GM12878 (cell line): ENCODE measurements around the gene BRI3BP. TPM values are rescaled to one million over a fixed set of nuclear protein-coding genes. Genes with fewer than 3 reads are reported as not detected.

Source experiments
- ATAC-seq: fragments of 200-7000 bp; cut with Tn5 transposase; 3 replicates; pipeline ENCODE4 v1.9.1; 2020; ENCODE audit warnings: mild to moderate bottlenecking, moderate library complexity
- BruUV-seq: library from RNA; stranded (reverse); fragments of 400-500 nt; replicated peaks from 2 replicates; lab custom pipeline; 2021; lab: Mats Ljungman, UMichigan
- CTCF ChIA-PET: fragments of 300-600 bp; sonication (Branson Sonifier 250); formaldehyde crosslinking; extraction: SDS; loops from one replicate; lab custom pipeline; 2021; ENCODE audit warnings: inconsistent platforms; lab: Yijun Ruan, JAX
- POLR2A ChIA-PET: fragments of 350-600 bp; formaldehyde crosslinking; extraction: SDS; loops from one replicate; lab custom pipeline; 2021; ENCODE audit warnings: inconsistent platforms; lab: Charles Lee
- RAD21 ChIA-PET: fragments of 300-600 bp; sonication (Branson Sonifier 250); formaldehyde crosslinking; loops from one replicate; lab custom pipeline; 2023; ENCODE audit warnings: antibody characterized with exemption; ENCODE audit not compliant: unreplicated experiment; lab: Charles Lee
- SMC1A ChIA-PET: fragments of 300-600 bp; sonication (Branson Sonifier 250); formaldehyde crosslinking; loops from one replicate; lab custom pipeline; 2023; ENCODE audit not compliant: unreplicated experiment, uncharacterized antibody; lab: Charles Lee
- DNase-seq: peaks from one replicate; pipeline ENCODE4 v3.0.0-alpha.2; 2011; ENCODE audit warnings: low read depth, low spot score
- FAIRE-seq: peaks from 3 replicates; lab custom pipeline; 2011; peaks lifted over from hg19 to GRCh38; lab: Jason Lieb, UNC
- H2AFZ ChIP-seq: 2 replicates; pipeline ENCODE4 v1.6.0; 2011; ENCODE audit warnings: low read depth, low read length, control low read depth; ENCODE audit not compliant: control insufficient read depth
- H3K27ac ChIP-seq: 2 replicates; pipeline ENCODE4 v1.5.1; 2011; ENCODE audit warnings: control low read depth; ENCODE audit not compliant: control insufficient read depth, insufficient read depth
- H3K27me3 ChIP-seq, 2 experiments: replicated peaks in 1 of 2; 2 replicates each; pipeline versions ENCODE4 v1.6.0 to v1.6.1; 2011; ENCODE audit warnings: low read length in 1 of 2; ENCODE audit not compliant: control insufficient read depth in 2 of 2, insufficient read depth in 2 of 2
- H3K36me3 ChIP-seq, 2 experiments: 2 replicates each; pipeline ENCODE4 v1.5.1; 2011; ENCODE audit warnings: low read length in 1 of 2; ENCODE audit not compliant: control insufficient read depth in 2 of 2, insufficient read depth in 2 of 2
- H3K4me1 ChIP-seq: 2 replicates; pipeline ENCODE4 v1.6.1; 2011; ENCODE audit warnings: mild to moderate bottlenecking, low read length, moderate library complexity, mixed read lengths; ENCODE audit not compliant: control insufficient read depth, insufficient read depth
- H3K4me2 ChIP-seq: 2 replicates; pipeline ENCODE4 v1.6.0; 2011; ENCODE audit warnings: control low read depth; ENCODE audit not compliant: control insufficient read depth, insufficient read depth
- H3K4me3 ChIP-seq: fragments of 200-600 bp; sonication (generic); 2 replicates; pipeline ENCODE4 v1.5.1; 2016
- H3K79me2 ChIP-seq: 2 replicates; pipeline ENCODE4 v1.6.0; 2011; ENCODE audit warnings: low read length; ENCODE audit not compliant: control insufficient read depth, insufficient read depth
- H3K9ac ChIP-seq: 2 replicates; pipeline ENCODE4 v1.8.0; 2011; ENCODE audit warnings: low read length, control low read depth, mixed read lengths; ENCODE audit not compliant: control insufficient read depth, insufficient read depth
- H3K9me3 ChIP-seq: replicated peaks from 3 replicates; pipeline ENCODE4 v1.5.1; 2011; ENCODE audit warnings: mild to moderate bottlenecking, low read length; ENCODE audit not compliant: control insufficient read depth, insufficient read depth
- H4K20me1 ChIP-seq: 2 replicates; pipeline ENCODE4 v1.6.0; 2011; ENCODE audit not compliant: control insufficient read depth, insufficient read depth
- FOXK2 ChIP-seq: fragments of 450-650 bp; IDR thresholded peaks from 2 replicates; pipeline ENCODE4 v1.6.1; 2017; ENCODE audit warnings: mild to moderate bottlenecking, moderate library complexity
- MYB ChIP-seq: fragments of 150-350 bp; IDR thresholded peaks from 2 replicates; pipeline ENCODE4 v1.6.1; 2014; ENCODE audit warnings: mild to moderate bottlenecking, low read depth, low read length, borderline replicate concordance
- SUPT20H ChIP-seq: IDR thresholded peaks from 2 replicates; pipeline ENCODE4 v1.6.1; 2011; ENCODE audit warnings: low read depth, mild to moderate bottlenecking, low read length, moderate library complexity, borderline replicate concordance; ENCODE audit not compliant: control insufficient read depth
- ZNF24 ChIP-seq: fragments of 450-650 bp; IDR thresholded peaks from 2 replicates; pipeline ENCODE4 v1.6.1; 2017; ENCODE audit warnings: antibody characterized with exemption, mild to moderate bottlenecking
- ZNF622 ChIP-seq: fragments of 450-650 bp; IDR thresholded peaks from 2 replicates; pipeline ENCODE4 v1.6.1; 2017; ENCODE audit warnings: mild to moderate bottlenecking, inconsistent platforms
- WGBS: methylation state at CpG from one replicate; pipeline ENCODE4 v1.1.6; 2016; ENCODE audit warnings: low lambda C conversion rate; ENCODE audit not compliant: insufficient replicate concordance, insufficient coverage; ENCODE audit errors: missing lambda C conversion rate; 5-methylcytosine and 5-hydroxymethylcytosine counted together
- in situ Hi-C: fragments of 300-500 bp; cut with MboI; formaldehyde crosslinking; loops from 9 replicates; pipeline ENCODE4 v1.14.3; 2018; ENCODE audit warnings: mixed read lengths
- intact Hi-C: fragments of 100-400 bp; cut with micrococcal nuclease; formaldehyde crosslinking; loops from one replicate; pipeline ENCODE4 v1.14.2; 2022; ENCODE audit not compliant: unreplicated experiment
- polyA plus RNA-seq, 11 experiments: library from polyadenylated mRNA; depleted of rRNA in 4 of 11; unstranded in 6 of 11; stranded (reverse) in 5 of 11; fragments of >200 nt; fragmentation: Nextera tagmentation in 4 of 11; fragmentation: Illumina TruSeq in 1 of 11; extraction: Ambion mirVana in 4 of 11; extraction: Trizol in 1 of 11; gene quantifications; 1 replicate in 1 of 11; 2 replicates in 10 of 11; pipeline versions ENCODE4 v1.2.1 to v1.2.3, GENCODE V29; 2011 to 2016; ENCODE audit warnings: inconsistent platforms in 2 of 11, missing spikeins in 2 of 11, low read depth in 1 of 11
- total RNA-seq, 4 experiments: library from RNA; depleted of rRNA in 3 of 4; stranded (reverse); fragments of >200 nt in 3 of 4; fragmentation: Illumina TruSeq in 1 of 4; extraction: Trizol in 1 of 4; gene quantifications; 2 replicates each; pipeline versions ENCODE4 v1.2.1 to v1.2.3, GENCODE V29; 2013 to 2021
- TF ChIP-seq, protein P1 (sequence below): fragments of 450-650 bp; conservative IDR thresholded peaks from 2 replicates; pipeline ENCODE4 v1.6.1; 2017; ENCODE audit warnings: mild to moderate bottlenecking, moderate library complexity
- TF ChIP-seq, protein P2 (sequence below): fragments of 450-650 bp; IDR thresholded peaks from 2 replicates; pipeline ENCODE4 v1.6.1; 2017; ENCODE audit warnings: mild to moderate bottlenecking, low read depth, inconsistent platforms; ENCODE audit not compliant: poor library complexity, severe bottlenecking

Gene BRI3BP
- total and polyA plus RNA-seq, 10 of the 15 experiments (the other 5 are each of a cell fraction or from before 2014, with no cell fraction given): 11.5 to 37.0 (median 28.5) TPM

DNA sequence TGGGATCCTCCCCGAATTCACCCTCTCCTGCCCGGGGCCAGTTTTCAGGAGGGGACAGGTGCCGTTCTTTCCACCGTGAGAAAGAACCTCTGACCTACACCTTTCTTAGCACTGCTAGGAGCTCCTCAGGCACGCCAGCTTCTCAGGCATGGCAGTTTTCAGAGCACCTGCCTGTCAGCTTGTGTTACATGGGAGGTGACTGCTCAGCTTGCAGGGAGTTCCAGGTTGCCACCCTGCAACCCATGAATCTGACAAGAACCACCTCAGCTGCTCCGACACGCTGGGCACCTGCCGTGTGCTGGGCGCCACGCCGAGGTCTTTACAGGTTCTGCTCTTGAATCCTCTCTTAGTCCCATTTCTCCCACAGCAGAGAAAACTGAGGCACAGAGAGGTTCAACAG lies 12.9 kb downstream of the BRI3BP start:
- ATAC-seq: no peak

More for the DNA sequence above, 12.9 kb downstream of the BRI3BP start:
- TF ChIP-seq SUPT20H (no peak), FOXK2 (no peak), ZNF24 (no peak), ZNF622 (no peak), MYB (no peak)
- TF ChIP-seq, protein P1, sequence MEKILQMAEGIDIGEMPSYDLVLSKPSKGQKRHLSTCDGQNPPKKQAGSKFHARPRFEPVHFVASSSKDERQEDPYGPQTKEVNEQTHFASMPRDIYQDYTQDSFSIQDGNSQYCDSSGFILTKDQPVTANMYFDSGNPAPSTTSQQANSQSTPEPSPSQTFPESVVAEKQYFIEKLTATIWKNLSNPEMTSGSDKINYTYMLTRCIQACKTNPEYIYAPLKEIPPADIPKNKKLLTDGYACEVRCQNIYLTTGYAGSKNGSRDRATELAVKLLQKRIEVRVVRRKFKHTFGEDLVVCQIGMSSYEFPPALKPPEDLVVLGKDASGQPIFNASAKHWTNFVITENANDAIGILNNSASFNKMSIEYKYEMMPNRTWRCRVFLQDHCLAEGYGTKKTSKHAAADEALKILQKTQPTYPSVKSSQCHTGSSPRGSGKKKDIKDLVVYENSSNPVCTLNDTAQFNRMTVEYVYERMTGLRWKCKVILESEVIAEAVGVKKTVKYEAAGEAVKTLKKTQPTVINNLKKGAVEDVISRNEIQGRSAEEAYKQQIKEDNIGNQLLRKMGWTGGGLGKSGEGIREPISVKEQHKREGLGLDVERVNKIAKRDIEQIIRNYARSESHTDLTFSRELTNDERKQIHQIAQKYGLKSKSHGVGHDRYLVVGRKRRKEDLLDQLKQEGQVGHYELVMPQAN: no peak
- TF ChIP-seq, protein P2, sequence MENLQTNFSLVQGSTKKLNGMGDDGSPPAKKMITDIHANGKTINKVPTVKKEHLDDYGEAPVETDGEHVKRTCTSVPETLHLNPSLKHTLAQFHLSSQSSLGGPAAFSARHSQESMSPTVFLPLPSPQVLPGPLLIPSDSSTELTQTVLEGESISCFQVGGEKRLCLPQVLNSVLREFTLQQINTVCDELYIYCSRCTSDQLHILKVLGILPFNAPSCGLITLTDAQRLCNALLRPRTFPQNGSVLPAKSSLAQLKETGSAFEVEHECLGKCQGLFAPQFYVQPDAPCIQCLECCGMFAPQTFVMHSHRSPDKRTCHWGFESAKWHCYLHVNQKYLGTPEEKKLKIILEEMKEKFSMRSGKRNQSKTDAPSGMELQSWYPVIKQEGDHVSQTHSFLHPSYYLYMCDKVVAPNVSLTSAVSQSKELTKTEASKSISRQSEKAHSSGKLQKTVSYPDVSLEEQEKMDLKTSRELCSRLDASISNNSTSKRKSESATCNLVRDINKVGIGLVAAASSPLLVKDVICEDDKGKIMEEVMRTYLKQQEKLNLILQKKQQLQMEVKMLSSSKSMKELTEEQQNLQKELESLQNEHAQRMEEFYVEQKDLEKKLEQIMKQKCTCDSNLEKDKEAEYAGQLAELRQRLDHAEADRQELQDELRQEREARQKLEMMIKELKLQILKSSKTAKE: no peak
- Histone ChIP-seq H3K79me2 (peaks cover 52% of the 10 kb centered on the region), H3K27ac (no peak overlapping the region), H3K4me1 (no peaks in the 10 kb centered on the region; the same call in 1 of the 2 replicates), H4K20me1 (no peaks in the 10 kb centered on the region), H3K9me3 (no peaks in the 10 kb centered on the region), H3K4me2 (no peak overlapping the region), H3K36me3 (peaks cover 9 to 19% of the 10 kb centered on the region in 2 experiments; a peak in 3 of 4 replicates), H3K27me3 (no peaks in the 10 kb centered on the region), H3K9ac (no peak overlapping the region), H3K4me3 (no peak overlapping the region), H2AFZ (no peak overlapping the region)
- intact Hi-C loops: no loop called here
- 89% methylated on average over 11 of the region's 11 CpGs for WGBS
- SMC1A ChIA-PET: interaction anchor here (0.9 to 1.2 kb wide), 2 partner anchors 9 kb away, joined by 4 to 5 read pairs; no protein-coding TSS in a partner anchor
- no TSS peak for BruUV-seq
- CTCF ChIA-PET: no interaction called here
- DNase-seq (no peak), FAIRE-seq (no peak)
- in situ Hi-C loops: no loop called here
- RAD21 ChIA-PET: no interaction called here
- POLR2A ChIA-PET: interaction anchor here (0.6 kb wide), 1 partner anchor 15 kb away, joined by 4 read pairs; no protein-coding TSS in a partner anchor
